GM21717 (cell line): ENCODE results near the gene TMEM222.

Experiments
- ATAC-seq: cut with Tn5 transposase; IDR thresholded peaks from one replicate; pipeline ENCODE4 v1.9.1; 2021; ENCODE audit warnings: mild to moderate bottlenecking, moderate library complexity; ENCODE audit not compliant: unreplicated experiment

The TMEM222 gene

DNA sequence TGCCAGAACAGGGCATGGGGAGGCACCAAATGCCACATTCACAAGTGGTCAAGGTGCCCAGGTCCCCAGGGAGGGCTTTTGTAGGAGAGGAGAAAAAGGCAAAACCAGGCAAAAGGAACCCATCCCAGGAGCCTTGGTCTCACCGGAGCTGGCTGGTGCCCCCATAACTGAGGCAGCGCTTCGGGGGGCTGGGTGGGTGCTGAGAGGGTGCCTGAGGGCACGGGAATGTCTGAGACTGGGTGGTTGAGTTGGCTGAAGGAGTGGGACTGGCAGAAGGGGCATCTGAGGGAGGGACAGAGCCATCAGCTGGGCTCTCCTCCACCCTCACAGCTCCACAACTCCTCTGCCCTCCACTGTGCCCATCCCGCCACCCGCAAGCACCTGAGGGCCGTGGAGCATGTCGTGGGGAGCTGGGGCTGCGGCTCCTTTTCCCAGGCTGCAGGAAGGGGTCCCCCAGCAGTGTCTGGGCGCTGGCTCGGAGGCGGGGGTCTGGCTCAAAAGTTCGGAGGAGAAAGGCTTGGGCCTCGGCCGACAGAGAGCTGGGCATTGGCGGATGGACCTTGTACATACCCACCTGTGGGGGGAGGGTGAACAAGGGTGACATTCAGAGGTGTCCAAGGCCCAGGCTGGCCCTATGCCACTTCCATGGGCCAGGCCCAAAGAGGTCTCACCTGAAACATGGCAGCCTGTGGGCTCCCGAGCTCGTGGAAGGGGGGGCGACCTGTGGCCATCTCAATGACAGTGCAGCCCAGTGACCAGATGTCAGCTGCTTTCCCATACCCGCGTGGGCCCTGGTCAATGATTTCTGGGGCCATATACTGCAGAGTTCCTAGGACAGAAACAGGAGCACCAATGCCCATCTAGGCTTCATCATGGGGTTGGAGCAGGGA lies 36.3 kb downstream of the TMEM222 start:
- no peak for ATAC-seq

DNA sequence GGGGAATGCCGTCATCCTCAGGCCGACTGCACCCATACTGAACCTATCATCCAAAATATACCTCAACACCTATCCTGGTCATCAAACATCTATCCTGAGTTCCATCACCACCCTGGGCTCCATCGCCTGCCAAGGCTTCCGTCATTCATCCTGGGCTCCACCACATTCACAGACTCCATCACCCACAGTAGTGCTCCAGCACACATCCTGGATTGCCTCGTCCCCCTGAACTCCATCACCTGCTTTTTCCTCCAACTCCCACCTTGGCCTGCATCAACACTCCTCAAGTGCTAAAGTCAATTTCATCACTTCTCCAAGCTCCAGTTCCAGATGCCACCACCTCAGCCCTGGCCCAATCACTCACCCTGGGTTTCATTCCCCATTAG lies 37.0 kb downstream of the TMEM222 start:
- ATAC-seq = no peak

DNA sequence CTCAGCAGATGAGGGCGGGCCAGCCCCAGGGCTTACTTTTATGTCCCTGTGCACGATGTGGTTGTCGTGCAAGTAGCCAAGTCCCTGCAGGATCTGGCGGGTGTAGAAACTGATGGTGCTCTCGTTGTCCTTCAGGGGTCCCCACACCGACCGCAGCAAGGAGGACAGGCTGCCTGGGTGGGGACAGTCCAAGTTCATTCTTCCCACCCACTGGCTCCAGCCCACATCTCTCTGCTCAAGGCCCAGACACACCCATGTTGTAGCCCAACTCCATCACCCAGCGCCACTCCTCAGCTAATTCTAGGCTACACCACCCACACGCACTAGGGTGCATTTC lies 37.8 kb downstream of the TMEM222 start:
- no peak for ATAC-seq

DNA sequence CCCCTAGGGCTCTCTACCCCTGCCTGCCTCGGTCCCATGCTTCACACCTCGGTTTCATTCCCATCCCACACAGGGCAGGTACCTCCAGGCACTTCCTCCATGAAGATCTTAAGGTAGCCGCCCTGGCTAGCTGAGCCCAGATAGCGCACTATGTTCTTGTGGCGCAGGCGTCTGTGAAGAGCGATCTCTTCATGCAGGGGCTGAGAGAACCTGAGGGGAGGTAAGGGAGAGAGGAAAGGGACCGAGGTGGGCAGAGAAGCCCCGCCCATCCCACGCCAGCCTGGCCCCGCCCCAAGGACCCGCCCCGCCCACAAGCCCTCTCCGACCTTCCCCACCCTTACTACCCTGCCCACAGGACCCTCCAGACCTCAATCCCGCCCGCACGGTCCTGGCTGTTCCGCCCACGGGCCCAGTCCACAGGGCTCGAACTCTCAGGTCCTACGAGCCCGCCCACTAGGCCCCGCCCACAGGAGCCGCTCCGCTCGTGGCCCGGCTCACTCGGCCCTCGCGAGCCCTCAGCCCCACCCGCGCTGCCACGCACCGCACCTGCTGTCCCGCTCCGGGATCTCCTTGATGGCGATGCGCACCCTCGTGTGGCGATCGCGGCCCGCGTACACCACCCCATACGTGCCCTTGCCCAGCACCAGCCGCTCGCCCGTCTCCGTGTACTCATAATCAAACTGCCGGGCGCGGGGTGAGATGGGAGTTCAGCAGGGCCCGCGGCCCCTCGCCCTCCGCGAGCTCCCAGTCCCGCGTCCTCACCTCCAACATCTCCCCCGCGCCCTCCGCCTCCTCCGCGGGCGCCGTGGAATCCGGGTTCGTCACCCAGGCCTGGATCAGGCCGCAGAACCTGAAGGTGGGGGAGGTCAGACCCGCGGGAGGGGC lies 38.4 kb downstream of the TMEM222 start:
- ATAC-seq = no peak

DNA sequence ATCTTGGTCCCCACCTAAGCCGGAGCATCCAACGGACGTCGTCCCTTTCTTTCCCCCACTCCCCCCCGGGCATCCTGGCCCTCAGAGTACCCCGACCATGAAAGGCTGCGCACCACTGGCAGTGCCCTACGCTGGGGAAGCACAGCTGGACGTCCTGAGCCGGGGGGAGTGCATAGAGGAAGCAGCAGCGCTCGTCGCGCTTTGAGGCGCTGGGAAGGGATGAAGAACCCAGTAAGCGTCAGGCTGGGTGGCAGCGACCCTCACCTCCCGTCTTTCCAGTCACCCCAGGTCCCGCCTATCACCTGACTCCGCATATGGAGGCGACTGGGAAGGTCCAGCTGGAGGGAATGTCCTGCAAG lies 39.1 kb downstream of the TMEM222 start:
- ATAC-seq = no peak

DNA sequence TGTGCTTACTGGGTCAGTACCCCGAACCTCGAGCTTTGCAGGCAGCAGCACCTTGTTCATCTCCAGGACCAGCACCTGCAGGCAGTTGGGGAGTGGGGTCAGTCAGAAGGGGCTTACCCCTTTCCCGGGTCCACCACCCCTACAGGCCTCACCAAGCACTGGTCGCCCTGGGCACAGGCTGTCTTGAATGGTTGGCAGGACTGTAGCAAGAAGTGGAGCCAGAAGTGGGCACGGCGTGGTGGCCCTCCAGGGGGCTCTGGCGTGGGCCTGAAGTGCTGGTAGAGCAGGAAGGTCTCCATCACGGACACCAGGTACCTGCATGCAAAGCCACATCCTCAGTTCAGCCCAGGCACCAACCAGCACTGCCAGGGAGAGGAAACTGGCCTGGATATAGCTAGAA lies 39.6 kb downstream of the TMEM222 start:
- ATAC-seq = no peak

DNA sequence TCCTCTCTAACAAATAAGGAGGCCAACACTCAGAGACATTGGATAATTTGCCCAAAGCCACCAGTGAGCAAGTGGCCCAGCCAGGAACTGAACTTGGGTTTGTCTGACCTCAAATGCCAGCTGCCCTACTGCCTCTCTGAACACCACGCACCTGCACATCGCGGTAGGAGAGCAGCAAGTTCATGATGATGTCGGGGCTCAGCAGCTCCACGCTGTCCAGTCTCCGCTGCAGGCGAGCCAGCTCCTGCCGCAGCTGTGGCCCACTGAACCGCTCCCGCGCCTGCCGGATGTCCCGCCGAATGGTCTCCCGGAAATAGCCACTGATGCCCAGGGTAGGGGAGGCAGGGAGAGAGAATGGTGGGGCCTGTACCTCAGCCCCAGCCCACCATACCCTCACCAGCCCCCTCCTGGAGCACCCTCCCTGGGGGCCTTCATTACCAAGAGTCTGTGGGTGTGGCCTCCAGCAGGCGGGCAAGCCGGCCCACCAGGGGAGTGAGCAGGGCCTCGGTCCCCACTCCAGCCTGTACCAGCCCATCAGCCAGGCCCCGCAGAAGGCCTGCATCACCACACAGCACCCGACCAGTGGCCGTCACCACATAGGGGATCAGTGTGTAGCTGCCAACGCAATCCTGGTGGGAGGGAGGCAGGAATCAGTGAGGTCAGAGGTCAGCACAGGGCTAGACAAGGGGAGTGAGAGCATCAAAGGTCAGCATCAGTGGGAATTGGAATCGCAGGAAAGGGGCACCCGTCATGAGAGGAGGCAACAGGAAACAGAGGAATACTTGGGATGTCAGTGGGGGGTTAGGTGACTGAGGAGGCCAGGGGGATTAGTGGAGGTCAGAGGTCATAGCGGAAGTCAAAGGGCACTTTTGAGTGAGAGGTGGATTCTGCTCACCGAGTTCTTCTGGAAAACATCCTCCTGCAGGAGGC lies 42.1 kb downstream of the TMEM222 start:
- ATAC-seq = no peak

DNA sequence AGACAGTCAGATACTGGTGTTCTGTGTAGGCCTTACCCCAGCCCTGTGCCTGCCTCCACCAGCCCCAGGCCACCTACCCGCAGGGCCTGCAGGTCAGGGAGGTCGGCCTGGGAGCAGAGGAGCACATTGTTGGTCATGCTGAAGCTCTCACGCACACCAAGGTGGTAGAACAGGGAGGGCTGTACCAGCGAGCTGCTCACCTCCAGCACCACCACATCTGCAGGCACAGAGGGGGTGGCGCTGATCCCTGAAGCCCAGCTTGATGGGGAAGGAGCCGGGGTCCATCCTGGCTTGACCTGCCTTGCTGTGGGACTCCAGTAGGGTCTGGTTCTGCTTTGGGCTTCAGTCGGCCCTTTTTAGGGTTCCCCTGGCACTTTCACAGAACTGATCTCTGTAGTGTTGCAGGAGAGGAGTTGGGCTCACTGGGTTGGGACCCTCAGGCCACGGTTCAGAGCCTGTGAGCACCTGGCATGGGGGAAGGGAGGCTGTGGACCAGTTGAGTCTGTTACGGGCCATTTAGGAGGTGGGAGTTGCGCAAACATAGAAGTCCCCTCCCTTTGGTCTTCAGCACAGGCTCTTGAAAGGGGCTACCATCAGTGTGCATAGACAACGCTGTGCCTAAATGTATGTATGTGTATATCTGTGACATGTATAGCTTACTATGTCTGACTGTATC lies 42.9 kb downstream of the TMEM222 start:
- no peak for ATAC-seq

DNA sequence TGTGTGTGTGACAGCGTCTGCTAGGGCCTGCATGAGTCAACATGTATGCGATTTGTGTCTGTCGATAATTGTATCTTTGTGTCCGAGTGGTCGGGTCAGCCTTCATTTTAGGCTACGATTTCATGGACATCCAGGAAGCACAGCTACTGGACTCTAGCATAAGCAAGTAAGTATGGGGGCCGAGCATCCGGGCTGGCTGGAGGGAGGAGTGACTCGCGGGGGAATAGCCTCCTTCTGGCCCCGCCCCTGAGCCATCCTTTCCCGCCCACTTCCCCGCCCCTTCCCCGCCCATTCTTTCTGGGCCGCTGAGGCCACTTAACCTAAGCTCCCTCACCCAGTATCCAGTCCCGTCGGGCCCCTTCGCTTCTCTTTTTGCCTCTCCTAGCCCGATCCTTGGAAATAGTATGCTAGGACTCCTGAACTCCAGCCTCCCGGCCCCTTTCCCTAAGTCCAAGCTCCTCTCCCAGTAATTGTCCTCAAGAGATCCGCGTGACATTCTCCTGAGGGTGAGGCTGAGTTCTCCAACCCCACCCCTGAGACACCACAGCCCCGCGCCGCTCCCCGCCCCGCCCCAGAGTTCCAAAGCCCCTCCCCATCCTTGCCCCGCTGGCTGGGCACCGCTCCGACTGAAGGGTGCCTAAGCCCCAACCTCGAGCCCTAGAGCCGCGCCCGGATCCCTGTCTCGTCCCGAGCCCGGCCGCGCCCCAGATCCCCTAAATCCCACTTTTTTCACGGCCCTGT lies 43.6 kb downstream of the TMEM222 start:
- peak; percentile 28 for ATAC-seq

DNA sequence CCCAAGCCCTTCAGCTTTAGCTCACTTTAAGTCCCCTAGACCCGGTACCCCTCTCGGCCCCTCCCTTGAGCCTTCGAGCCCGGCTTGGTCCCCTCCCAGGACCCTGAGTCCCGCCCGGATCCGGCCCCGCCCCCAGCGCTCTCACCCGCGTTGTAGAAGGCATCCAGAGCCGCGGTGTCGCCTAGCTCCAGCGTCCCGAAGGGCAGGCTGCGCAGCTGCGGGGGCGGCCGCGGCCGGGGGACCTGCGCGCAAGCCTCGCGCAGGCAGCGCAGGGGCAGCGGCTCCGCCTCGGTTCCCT lies 44.1 kb downstream of the TMEM222 start:
- peak; percentile 40 for ATAC-seq

DNA sequence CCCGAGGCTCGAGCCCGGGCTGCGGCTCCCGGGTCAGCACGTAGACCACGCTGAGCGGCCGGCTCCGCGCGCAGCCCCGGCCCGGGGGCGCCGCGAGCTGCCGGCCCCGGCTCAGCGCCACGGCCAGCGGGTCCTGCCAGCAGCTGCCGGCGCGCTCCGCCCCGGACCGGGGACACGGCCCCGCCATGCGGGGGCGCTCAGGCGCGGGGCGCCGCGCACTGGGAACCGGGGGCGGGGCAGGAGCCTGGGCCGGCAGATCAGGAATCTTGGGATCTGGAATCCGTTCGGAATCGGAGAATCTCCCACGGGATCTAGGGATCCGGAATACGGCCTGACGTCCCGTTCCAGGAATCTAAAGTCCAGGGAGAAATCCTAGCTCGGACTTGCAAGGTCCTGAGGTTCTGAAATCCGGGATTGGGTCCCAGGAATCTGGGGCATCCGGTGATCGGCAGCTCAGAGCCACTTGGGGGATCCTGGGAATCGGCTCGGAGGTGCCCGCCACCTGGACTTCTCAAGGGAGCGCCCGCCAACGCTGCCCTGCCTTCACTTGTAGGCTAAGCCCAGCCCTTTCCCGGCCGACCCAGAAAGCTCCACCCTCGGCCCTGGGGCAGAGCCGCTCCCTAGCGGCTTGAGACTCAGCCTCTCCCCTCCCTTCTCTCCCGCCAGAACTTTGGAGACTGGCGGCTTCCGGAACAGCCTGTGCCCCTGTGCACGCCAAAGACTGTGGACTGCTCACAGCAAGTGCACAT lies 44.6 kb downstream of the TMEM222 start, which contains the start of gene MAP3K6:
Gene MAP3K6, minus strand, starts transcription at position 551 of the 749 bp plus-strand sequence. Its CDS starts 364 bp downstream, at position 187.
- peak; percentile 35 for ATAC-seq

DNA sequence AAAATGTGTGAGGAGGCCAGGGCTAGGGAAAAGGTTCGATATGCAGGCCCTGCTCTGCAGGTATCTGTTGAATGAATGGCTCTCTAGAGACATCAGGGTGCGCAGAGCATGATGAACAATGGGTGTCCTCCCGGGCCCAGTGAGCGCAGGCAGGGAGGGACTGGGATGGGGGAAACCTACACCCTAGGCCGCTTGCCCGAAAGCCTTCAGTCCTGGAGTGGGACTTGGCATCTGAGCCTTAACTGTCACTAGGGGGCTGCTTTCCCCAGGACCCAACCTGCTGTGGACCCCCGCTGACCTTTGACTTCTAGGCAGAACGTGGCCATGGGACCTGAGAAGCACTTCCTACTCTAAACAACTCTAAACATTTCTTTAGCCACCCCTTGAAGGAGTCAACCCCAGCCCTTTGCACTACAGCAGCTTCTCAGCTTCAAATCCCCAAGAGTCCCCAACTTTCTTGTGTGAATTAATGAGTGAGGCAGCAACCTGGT lies 45.2 kb downstream of the TMEM222 start:
- no peak for ATAC-seq

DNA sequence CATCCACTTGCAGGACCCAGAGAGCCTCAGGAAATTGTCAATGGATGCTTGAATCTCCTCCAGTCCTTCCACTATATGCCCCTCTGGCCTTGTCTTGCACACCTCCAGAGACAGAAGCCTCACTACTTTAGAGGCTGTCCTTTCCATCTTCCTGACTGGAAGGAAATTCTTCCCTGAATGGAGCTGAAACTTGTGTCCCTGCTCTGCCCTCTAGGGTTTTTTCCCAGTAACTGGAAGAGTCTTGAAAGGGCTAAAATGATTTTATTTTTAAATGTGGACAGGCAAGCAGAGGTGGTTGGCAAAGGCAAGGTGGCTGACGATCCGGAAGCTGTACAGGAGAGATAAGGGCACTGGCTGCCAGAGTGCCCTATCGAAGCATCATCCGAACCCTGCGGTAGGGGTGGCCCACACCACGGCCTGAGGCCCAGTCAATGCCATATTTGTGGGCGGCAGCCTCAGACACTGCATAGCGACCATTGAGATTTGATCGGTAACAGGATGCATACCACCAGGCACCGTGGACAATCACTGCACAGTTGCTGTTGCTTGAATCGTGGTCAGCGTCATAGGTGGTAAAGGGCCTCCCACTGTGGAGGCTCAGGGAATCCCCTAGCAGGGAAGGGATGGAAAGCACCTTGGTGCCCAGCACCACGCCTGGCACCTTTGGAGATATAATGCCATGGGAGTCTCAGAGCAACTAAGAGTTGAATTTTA lies 47.1 kb downstream of the TMEM222 start:
- no peak for ATAC-seq

DNA sequence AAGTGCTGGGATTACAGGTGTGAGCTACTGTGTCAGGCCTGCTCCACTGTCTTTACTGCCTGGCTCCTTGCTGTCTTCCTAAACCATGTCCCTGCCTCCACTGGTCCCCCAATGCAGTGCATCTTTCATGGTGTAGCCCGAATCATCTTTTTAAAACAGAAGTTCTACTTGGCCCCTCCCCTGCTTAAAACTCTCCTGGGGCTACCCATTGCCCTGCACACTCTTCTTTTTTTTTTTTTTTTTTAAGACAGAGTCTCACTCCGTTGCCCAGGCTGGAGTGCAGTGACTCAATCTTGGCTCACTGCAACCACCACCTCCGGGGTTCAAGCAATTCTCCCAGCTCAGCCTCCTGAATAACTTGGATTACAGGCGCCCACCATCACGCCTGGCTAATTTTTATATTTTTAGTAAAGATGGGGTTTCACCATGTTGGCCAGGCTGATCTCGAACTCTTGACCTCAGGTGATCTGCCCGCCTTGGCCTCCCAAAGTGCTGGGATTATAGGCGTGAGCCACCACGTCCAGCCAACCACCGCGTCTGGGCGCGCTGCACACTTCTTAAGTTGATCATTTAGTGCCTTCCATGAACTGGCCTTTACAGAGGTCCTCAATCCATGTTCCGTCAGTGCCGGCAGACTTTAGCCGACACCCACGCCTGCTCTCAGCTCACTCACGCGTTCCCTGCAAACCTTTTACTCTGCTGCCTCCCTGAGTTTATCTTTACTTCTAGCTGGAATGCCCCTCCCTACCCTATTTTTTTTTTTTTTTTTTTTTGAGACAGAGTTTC lies 50.3 kb downstream of the TMEM222 start:
- no peak for ATAC-seq

DNA sequence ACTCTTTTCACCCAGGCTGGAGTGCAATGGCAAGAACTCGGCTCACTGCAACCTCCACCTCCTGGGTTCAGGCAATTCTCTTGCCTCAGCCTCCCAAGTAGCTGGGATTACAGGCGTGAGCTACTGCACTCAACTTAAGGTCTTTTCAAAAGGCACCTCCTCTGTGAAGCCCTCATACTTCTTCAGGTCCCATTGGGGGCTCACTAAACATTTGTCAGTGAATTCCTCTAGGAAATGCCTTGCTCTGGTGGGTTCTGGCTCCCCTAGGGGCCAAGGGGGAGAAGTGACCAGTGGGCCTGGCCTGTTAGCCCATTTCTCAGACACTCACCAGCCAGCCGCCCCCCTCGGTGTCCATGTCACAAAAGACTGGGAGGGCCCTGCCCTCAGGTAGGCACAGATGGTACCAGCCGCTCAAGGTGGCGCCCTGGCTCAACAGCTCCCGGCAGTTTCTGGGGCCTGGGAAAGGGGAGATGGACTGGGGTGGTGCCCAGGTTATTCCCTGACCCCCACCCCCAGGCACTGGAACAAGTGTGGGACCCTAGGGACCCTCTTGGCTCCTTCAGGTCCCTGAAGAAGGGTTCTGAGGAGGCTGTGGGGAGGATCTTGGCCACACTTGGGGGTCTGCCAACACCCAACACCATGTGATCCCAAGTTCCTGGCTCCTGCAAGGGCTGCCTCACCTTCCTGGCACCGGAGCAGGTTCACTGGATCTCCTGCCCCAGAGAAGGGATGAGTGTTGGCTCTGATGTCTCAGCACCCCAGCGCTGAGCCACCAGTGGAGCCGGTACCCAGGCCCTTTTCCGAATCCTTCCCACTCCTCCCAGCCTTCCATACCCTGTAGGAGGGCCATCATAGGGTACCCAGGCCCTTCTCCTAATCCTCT lies 51.1 kb downstream of the TMEM222 start:
- no peak for ATAC-seq

DNA sequence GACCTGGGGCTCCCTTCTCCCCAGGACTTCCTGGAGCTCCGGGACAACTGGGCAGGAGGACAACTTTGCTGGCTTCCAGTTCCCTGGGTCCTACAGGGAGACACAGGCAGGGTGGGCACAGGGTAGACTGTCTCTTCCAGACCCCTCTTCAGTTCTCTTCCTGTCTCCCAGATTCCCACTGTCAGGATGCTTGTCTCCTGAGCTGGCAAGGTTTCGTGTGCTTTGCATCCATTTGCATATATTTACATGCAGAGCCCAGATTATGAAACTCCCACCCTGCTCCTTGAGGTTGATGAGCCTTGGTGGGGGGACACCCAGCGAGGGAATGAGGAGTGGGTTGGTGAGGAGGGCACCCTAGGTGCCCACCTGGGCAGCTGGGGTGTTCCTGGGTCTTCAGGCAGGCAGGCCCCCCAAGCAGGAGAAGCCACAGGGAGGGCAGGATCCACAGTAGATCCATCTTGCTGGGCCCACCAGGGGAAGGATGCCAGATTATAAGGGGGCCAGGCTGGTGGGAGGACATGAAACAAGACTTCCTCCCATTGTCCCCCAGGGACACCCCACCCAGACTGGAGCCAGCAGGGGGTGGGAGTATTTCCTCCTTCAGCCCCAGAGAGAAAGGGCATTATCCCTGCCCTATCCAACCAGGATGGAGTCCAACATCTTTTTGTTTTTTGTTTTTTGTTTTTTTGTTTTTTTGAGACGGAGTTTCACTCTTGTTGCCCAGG lies 52.6 kb downstream of the TMEM222 start, which contains the start of gene FCN3:
Gene FCN3, minus strand, starts transcription at position 463 of the 725 bp plus-strand sequence. Its CDS starts 6 bp downstream, at position 457.
- no peak for ATAC-seq
